Right lobe of liver (tissue), 6 donors: ENCODE measurements around the gene CFLAR. TPM values are rescaled to one million over a fixed set of nuclear protein-coding genes. Genes with fewer than 3 reads are reported as not detected.

Experiments used
- ATAC-seq, 4 donors: fragments of 200-7000 bp; cut with Tn5 transposase; one replicate each; pipeline ENCODE4 v1.9.1; 2020; ENCODE audit warnings: mild to moderate bottlenecking in 4 of 4, moderate library complexity in 4 of 4
- DNase-seq, 3 donors: peaks; one replicate each; pipeline ENCODE4 v3.0.0-alpha.2; 2020
- H3K27ac ChIP-seq, 3 donors: fragments of 200-600 bp; one replicate each; pipeline ENCODE4 v1.8.0; 2022
- H3K27me3 ChIP-seq, 2 donors: fragments of 200-600 bp; one replicate each; pipeline ENCODE4 v1.8.0; 2022
- H3K36me3 ChIP-seq, 4 donors: fragments of 200-600 bp; sonication (generic) in 1 of 4; one replicate each; pipeline versions ENCODE4 v1.5.1 to v1.8.0; 2017 to 2022; ENCODE audit warnings: control low read depth in 1 of 4
- H3K4me1 ChIP-seq, 4 donors: fragments of 200-600 bp; sonication (generic) in 1 of 4; one replicate each; pipeline versions ENCODE4 v1.5.1 to v1.8.0; 2017 to 2022; ENCODE audit warnings: control low read depth in 1 of 4
- H3K4me3 ChIP-seq, 3 donors: fragments of 200-600 bp; one replicate each; pipeline ENCODE4 v1.8.0; 2022
- H3K9me3 ChIP-seq, 4 donors: fragments of 200-600 bp; sonication (generic) in 1 of 4; one replicate each; pipeline versions ENCODE4 v1.5.1 to v1.8.0; 2017 to 2022; ENCODE audit warnings: control low read depth in 1 of 4
- POLR2A ChIP-seq: fragments of 450-650 bp; IDR thresholded peaks from one replicate; pipeline ENCODE4 v1.6.1; 2017; ENCODE audit warnings: antibody characterized with exemption, mild to moderate bottlenecking
- WGBS: methylation state at CpG from one replicate; pipeline ENCODE4 v1.1.6; 2018; ENCODE audit warnings: low coverage, low lambda C conversion rate; ENCODE audit not compliant: insufficient coverage; ENCODE audit errors: missing lambda C conversion rate; 5-methylcytosine and 5-hydroxymethylcytosine counted together
- intact Hi-C, 2 donors: fragments of 100-400 bp; cut with DNase I; formaldehyde crosslinking; loops; one replicate each; pipeline versions ENCODE4 v1.11.2 to v1.14.1; 2022
- total RNA-seq, 6 experiments: library from RNA; depleted of rRNA in 2 of 6; stranded (reverse); fragments of >200 nt in 2 of 6; fragmentation: NEBNext Ultra II Directional in 3 of 6; extraction: Animal tissue kit (Norgen Biotek cat#: 25700) in 3 of 6; gene quantifications; one replicate each; pipeline versions ENCODE4 v1.1.0 to v1.2.4, GENCODE V29; 2016 to 2023
- TF ChIP-seq, protein P1 (sequence below), 4 donors: fragments of 200-600 bp in 3 of 4; fragments of 450-650 bp in 1 of 4; IDR thresholded peaks; one replicate each; pipeline versions ENCODE4 v1.5.1 to v1.8.0; 2016 to 2022; ENCODE audit warnings: antibody characterized with exemption in 4 of 4, mild to moderate bottlenecking in 2 of 4
- donor health status: DM: no; HTN: yes; CAD: no.
- donor health status: DM: no; HTN: no; CAD: no.
- donor health status: DM: no; HTN: no; CAD: no.
- donor health status: DM: no; HTN: yes; CAD: no.
- donor health status: DM: no; HTN: yes; CAD: no.

The CFLAR gene
- total RNA-seq, 6 experiments from 2014 or later: 50.2 to 85.4 (median 66.3) TPM

DNA sequence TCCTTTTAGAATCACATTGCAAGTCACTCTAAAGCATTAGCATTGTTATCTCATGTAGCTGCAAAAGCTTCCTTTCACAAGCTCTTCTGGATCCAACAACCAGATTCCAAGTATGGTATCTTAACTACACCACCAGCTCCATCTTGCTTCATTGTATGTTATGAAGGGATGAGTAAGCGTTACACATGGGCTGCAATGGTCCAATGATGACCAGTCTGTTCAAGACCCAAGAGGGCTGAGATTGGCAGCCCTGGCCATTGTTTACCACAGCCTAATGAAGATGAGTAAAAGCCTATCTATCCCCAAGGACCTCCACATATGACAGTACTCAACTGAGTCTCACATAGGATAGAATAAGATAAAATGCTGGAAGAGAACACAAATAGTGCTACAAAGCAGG, 6.3 kb downstream of the CFLAR start:
- no peak for ATAC-seq
- TF ChIP-seq, protein P1, sequence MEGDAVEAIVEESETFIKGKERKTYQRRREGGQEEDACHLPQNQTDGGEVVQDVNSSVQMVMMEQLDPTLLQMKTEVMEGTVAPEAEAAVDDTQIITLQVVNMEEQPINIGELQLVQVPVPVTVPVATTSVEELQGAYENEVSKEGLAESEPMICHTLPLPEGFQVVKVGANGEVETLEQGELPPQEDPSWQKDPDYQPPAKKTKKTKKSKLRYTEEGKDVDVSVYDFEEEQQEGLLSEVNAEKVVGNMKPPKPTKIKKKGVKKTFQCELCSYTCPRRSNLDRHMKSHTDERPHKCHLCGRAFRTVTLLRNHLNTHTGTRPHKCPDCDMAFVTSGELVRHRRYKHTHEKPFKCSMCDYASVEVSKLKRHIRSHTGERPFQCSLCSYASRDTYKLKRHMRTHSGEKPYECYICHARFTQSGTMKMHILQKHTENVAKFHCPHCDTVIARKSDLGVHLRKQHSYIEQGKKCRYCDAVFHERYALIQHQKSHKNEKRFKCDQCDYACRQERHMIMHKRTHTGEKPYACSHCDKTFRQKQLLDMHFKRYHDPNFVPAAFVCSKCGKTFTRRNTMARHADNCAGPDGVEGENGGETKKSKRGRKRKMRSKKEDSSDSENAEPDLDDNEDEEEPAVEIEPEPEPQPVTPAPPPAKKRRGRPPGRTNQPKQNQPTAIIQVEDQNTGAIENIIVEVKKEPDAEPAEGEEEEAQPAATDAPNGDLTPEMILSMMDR (IDR thresholded peaks at IDR 0.05): no peak
- TF ChIP-seq POLR2A: no peak
- Histone ChIP-seq H3K27me3 (no peaks in the 10 kb centered on the region), H3K4me3 (peak overlapping the region in 1 of 3 donors; percentile 89), H3K4me1 (peaks cover 2 to 82% (median 37%) of the 10 kb centered on the region in 4 donors), H3K36me3 (no peaks in the 10 kb centered on the region), H3K27ac (peak overlapping the region in 2 of 3 donors; percentile 31 to 100), H3K9me3 (no peaks in the 10 kb centered on the region)
- intact Hi-C loops: no loop called here
- WGBS: 70% methylated on average over 1 of the region's 1 CpG
- DNase-seq: no peak

DNA sequence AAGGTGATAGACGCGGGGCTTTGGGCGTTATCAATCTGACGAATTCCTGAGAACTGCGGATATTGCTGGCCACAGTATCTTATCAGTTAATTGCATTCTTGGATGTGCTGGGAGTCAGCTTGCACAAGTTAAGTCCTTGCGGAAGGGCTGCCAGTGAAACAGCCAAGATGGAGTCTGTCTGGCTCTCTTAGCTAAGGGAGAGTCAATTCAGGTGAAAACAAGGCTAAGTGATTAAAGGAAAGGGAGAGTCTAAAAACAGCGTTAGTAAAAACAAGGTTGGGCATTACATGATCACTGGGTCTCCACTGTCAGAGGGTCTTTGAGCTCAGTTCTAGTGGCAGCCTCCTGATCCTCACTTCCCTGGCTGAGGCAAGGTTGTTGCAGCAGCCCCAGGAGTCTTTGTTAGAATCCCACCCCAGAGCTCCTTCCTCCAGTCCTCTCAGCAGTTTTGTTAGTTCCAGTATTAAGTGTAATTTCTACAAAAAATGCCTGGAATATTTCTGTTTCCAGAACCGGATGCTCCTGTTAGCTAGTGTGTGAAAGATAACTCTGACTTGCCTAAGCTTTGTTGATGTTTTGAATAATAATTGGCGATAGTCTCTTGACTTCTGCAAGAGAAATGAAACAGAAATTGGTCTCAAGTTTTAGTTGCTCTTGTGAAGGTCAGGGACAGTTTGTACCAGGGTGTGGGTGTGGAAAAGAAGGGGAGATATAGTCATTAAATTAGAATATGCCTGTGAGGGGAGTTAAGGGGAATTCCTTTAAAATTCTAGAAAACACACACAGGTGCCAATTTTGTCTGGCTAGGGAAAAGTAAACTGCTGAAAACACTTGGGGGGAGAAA, 10.6 kb downstream of the CFLAR start:
- H3K9me3 ChIP-seq: no peaks in the 10 kb centered on the region
- no peak overlapping the region for H3K4me3 ChIP-seq
- H3K4me1 ChIP-seq: peaks cover 0 to 84% (median 45%) of the 10 kb centered on the region in 4 donors
- intact Hi-C loops: no loop called here
- peaks cover 0 to 2% (median 0%) of the 10 kb centered on the region in 4 donors for H3K36me3 ChIP-seq
- H3K27me3 ChIP-seq: no peaks in the 10 kb centered on the region
- peak overlapping the region; percentile 69 to 87 (median 70) for H3K27ac ChIP-seq
- no peak for DNase-seq
- WGBS: 12% methylated on average over 8 of the region's 9 CpGs
- ATAC-seq: peak; percentile 6 to 36 (median 14)
- TF ChIP-seq, protein P1 (IDR thresholded peaks at IDR 0.05): no peak
- no peak for TF ChIP-seq POLR2A

DNA sequence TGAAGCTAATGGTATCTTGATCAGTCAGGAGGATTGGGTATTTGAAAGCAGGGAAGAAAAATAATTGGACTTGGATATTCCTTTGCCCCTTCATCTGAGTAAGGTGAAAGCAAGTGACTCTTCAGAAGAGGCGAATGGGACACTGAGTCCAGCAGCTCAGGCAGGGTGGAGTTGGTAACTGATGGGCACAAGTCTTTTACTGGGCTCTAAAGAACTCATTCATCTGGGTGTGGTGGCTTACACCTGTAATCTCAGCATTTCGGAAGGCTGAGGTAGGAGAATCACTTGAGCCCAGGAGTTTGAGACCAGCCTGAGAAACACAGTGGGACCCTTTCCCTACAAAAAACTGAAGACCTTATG, 11.2 kb downstream of the CFLAR start:
- DNase-seq (no peak), ATAC-seq (no peak)
- intact Hi-C loops: no loop called here
- WGBS: 70% methylated on average over 2 of the region's 2 CpGs
- no peak for TF ChIP-seq POLR2A
- TF ChIP-seq, protein P1 (IDR thresholded peaks at IDR 0.05): no peak
- Histone ChIP-seq H3K4me1 (peaks cover 0 to 78% (median 44%) of the 10 kb centered on the region in 4 donors), H3K36me3 (peaks cover 0 to 2% (median 0%) of the 10 kb centered on the region in 4 donors), H3K27me3 (no peaks in the 10 kb centered on the region), H3K27ac (peak overlapping the region; percentile 69 to 87 (median 70)), H3K4me3 (no peak overlapping the region), H3K9me3 (no peaks in the 10 kb centered on the region)

DNA sequence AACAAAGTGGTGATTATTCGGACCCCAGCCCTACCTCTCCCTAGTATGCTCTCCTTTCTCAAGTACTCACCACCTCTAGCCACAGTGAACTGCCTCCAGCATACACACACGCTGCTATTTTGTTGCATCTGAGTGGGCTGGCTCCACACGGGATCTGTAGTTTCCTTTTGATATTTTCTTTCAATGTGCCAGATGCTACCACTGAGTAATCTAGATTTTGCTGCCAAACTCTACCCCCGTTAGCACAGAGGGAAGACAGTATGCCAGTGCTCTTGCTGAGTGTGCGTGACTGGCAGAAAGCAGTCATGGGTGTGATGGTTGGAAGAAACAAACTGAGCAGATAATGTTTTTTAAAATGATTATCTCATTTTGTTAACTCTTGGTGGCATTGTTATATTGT, 11.6 kb downstream of the CFLAR start:
- WGBS: 22% methylated on average over 5 of the region's 5 CpGs
- Histone ChIP-seq H3K27ac (peak overlapping the region; percentile 69 to 87 (median 70)), H3K27me3 (no peaks in the 10 kb centered on the region), H3K36me3 (peaks cover 0 to 4% (median 1%) of the 10 kb centered on the region in 4 donors), H3K9me3 (no peaks in the 10 kb centered on the region), H3K4me3 (no peak overlapping the region), H3K4me1 (peaks cover 0 to 75% (median 42%) of the 10 kb centered on the region in 4 donors)
- no peak for TF ChIP-seq POLR2A
- TF ChIP-seq, protein P1 (IDR thresholded peaks at IDR 0.05): no peak
- ATAC-seq (peak; percentile 9 to 40 (median 22)), DNase-seq (no peak)
- intact Hi-C loops: no loop called here
